ENCODE data around the gene RASAL1. TPM values are rescaled to one million over a fixed set of nuclear protein-coding genes. Genes with fewer than 3 reads are reported as not detected.

RASAL1 gene
- total RNA-seq, 1 experiment from 2014 or later, result 16.0 TPM

- no peak for TF ChIP-seq ATF3 (IDR thresholded peaks at IDR 0.05)
These were observed 49.1 kb downstream of the RASAL1 start (continued) for GRCh38 chr12:113086249-113087164.

- Histone ChIP-seq H3K27me3 (ENCODE audit: insufficient read depth, low read length) (no peaks in the 10 kb centered on the region), H3K27ac (ENCODE audit: low read depth, low read length) (no peak overlapping the region), H3K36me3 (ENCODE audit: control insufficient read depth in 1 of 2, insufficient read depth in 2 of 2, low read length in 2 of 2) (no peaks in the 10 kb centered on the region), H2AFZ (ENCODE audit: low read depth, low read length, poor library complexity, severe bottlenecking) (no peak overlapping the region), H3K9me2 (ENCODE audit: insufficient read depth) (no peaks in the 10 kb centered on the region), H3K9me3 (ENCODE audit: control insufficient read depth in 1 of 2, insufficient read depth in 1 of 2, low read depth in 1 of 2, low read length in 2 of 2) (no peaks in the 10 kb centered on the region), H4K20me1 (ENCODE audit: insufficient read depth) (no peaks in the 10 kb centered on the region), H3K4me2 (ENCODE audit: low read length) (no peak overlapping the region), H3K4me3 (replicated peaks in 1 of 2; ENCODE audit: low read depth in 1 of 2, low read length in 2 of 2) (no peak overlapping the region), H3K4me1 (ENCODE audit: control insufficient read depth in 1 of 2, insufficient read depth in 2 of 2, low read length in 2 of 2) (no peaks in the 10 kb centered on the region), H3K9ac (ENCODE audit: low read length) (no peak overlapping the region), H3K79me2 (ENCODE audit: insufficient read depth, low read length) (no peaks in the 10 kb centered on the region)
- intact Hi-C loops (cut with micrococcal nuclease), result no loop called here
- no peak for ATAC-seq
- ChIA-PET RAD21 (ENCODE audit: low non-redundant PET in 1 of 2, low total read pairs in 2 of 2, uncharacterized antibody in 2 of 2, unreplicated experiment in 2 of 2) (no interaction called here), CTCF (no interaction called here), POLR2A (no interaction called here)
- BruUV-seq (replicated peaks), result no TSS peak
- TF ChIP-seq EGR1 (IDR thresholded peaks at IDR 0.05; ENCODE audit: low read depth) (no peak), ZFX (IDR thresholded peaks at IDR 0.05) (no peak), POLR2AphosphoS5 (IDR thresholded peaks at IDR 0.05; ENCODE audit: low read depth, low read length) (no peak), ATF3 (IDR thresholded peaks at IDR 0.05) (no peak)
- no peak for DNase-seq (ENCODE audit: low read depth, low spot score)
These were observed 51.6 kb downstream of the RASAL1 start for GRCh38 chr12:113083863-113084435.
